Mucosa of descending colon (tissue), 3 donors: ENCODE results near the gene EMC9. TPM values are rescaled to one million over a fixed set of nuclear protein-coding genes. Genes with fewer than 3 reads are reported as not detected.

ENCODE experiments used
- ATAC-seq: fragments of 200-7000 bp; cut with Tn5 transposase; one replicate; pipeline ENCODE4 v1.9.1; 2020; ENCODE audit warnings: mild to moderate bottlenecking, moderate library complexity
- DNase-seq, 3 donors: peaks; one replicate each; pipeline ENCODE4 v3.0.0-alpha.2; 2020
- H3K36me3 ChIP-seq: fragments of 200-600 bp; one replicate; pipeline ENCODE4 v1.8.0; 2021; ENCODE audit warnings: low read depth, mild to moderate bottlenecking
- H3K4me1 ChIP-seq: fragments of 200-600 bp; one replicate; pipeline ENCODE4 v1.8.0; 2021; ENCODE audit warnings: low read depth, mild to moderate bottlenecking
- H3K4me3 ChIP-seq: fragments of 200-600 bp; one replicate; pipeline ENCODE4 v1.8.0; 2021; ENCODE audit warnings: mild to moderate bottlenecking
- H3K9me3 ChIP-seq: fragments of 200-600 bp; one replicate; pipeline ENCODE4 v1.8.0; 2021; ENCODE audit warnings: mild to moderate bottlenecking
- CTCF ChIP-seq: fragments of 200-600 bp; IDR thresholded peaks from one replicate; pipeline ENCODE4 v1.8.0; 2022; ENCODE audit warnings: antibody characterized with exemption, mild to moderate bottlenecking
- intact Hi-C, 2 donors: fragments of 100-400 bp; cut with DNase I in 1 of 2; cut with micrococcal nuclease in 1 of 2; formaldehyde crosslinking; loops; one replicate each; pipeline versions ENCODE4 v1.11.0 to v1.11.1; 2022; cut with DNase I, micrococcal nuclease
- total RNA-seq, 3 donors: library from RNA; stranded (reverse); fragmentation: NEBNext Ultra II Directional in 2 of 3; extraction: Animal tissue kit (Norgen Biotek cat#: 25700) in 2 of 3; gene quantifications; one replicate each; pipeline versions ENCODE4 v1.2.1 to v1.2.4, GENCODE V29; 2021 to 2023
- donor health status: DM: no; HTN: no; CAD: no; lungs with moderate emphysema.
- donor health status: DM: no; HTN: no; CAD: no.
- donor health status: DM: no; HTN: yes; CAD: no.

The EMC9 gene
- total RNA-seq, 3 donors from 2014 or later = 18.3 to 24.9 (median 20.4) TPM

GRCh38 chr14:24183014-24183481, 41.7 kb upstream of the EMC9 start:
- intact Hi-C loops = no loop called here
- DNase-seq = no peak
- ATAC-seq = no peak
- TF ChIP-seq CTCF = no peak
- Histone ChIP-seq H3K36me3 (no peaks in the 10 kb centered on the region), H3K9me3 (no peaks in the 10 kb centered on the region), H3K4me1 (peaks cover 6% of the 10 kb centered on the region), H3K4me3 (no peak overlapping the region)

- Histone ChIP-seq H3K4me1 (no peaks in the 10 kb centered on the region), H3K9me3 (no peaks in the 10 kb centered on the region), H3K36me3 (no peaks in the 10 kb centered on the region), H3K4me3 (no peak overlapping the region)
- DNase-seq = no peak
- intact Hi-C loops = no loop called here
- TF ChIP-seq CTCF = no peak
- ATAC-seq = no peak
These were observed 40.9 kb upstream of the EMC9 start for GRCh38 chr14:24182110-24182882.

GRCh38 chr14:24181371-24182077, 40.1 kb upstream of the EMC9 start:
- Histone ChIP-seq H3K4me1 (no peaks in the 10 kb centered on the region), H3K36me3 (no peaks in the 10 kb centered on the region), H3K4me3 (no peak overlapping the region), H3K9me3 (no peaks in the 10 kb centered on the region)
- intact Hi-C loops = no loop called here
- DNase-seq (no peak), ATAC-seq (no peak)
- TF ChIP-seq CTCF = no peak

- intact Hi-C loops = no loop called here
- ATAC-seq (peak; percentile 5), DNase-seq (no peak)
- Histone ChIP-seq H3K4me1 (no peaks in the 10 kb centered on the region), H3K9me3 (no peaks in the 10 kb centered on the region), H3K36me3 (no peaks in the 10 kb centered on the region), H3K4me3 (no peak overlapping the region)
- no peak for TF ChIP-seq CTCF
These were observed 38.8 kb upstream of the EMC9 start for GRCh38 chr14:24179961-24180796.

GRCh38 chr14:24179294-24179960, 38.0 kb upstream of the EMC9 start:
- DNase-seq = no peak
- H3K4me1 ChIP-seq = no peaks in the 10 kb centered on the region
- no peaks in the 10 kb centered on the region for H3K9me3 ChIP-seq
- intact Hi-C loops = no loop called here
- no peaks in the 10 kb centered on the region for H3K36me3 ChIP-seq
- TF ChIP-seq CTCF = no peak
- ATAC-seq = no peak
- no peak overlapping the region for H3K4me3 ChIP-seq
